HS-5 (cell line): ENCODE results near the gene SEMA3C.

Experiments
- DNase-seq: peaks from one replicate; pipeline ENCODE4 v3.0.0-alpha.2; 2012; ENCODE audit warnings: low read depth

SEMA3C gene

DNA sequence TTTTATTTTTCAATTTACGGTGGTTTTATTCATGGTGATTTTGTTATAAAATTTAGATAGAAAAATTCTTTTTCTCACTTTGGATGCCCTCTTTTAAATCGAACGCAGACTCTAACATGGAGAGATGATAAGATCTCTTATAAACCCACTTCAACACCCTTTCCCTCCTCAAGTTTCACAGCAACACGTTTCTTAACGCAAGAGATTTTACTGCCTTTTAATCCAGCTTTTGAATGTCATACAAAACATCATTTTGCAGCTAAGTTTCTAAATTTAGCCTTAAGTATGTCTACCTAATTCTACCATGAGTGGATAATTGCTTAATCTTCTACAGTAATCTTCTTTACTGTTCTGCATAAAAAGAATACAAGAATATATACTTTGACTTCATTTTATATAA, 70.0 kb downstream of the SEMA3C start:
- DNase-seq: no peak

DNA sequence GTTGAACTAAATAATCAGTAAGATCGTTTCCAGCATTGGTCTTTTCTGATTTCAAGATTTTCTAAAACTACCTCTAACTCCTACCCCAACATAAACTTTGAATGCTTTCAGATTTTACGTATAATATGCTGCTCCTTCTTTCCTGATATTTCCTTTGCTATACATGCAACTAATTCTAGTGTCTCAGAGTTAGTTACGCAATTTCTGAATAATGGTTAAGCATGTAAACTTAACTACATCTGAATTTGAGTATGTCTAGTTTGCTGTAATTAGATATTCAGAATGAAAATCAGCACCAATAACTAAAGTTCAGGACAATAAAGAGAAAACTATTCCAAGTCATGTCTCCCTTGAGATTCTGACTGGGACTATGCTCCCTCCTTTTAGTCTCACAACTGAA, 71.0 kb downstream of the SEMA3C start:
- DNase-seq: no peak

DNA sequence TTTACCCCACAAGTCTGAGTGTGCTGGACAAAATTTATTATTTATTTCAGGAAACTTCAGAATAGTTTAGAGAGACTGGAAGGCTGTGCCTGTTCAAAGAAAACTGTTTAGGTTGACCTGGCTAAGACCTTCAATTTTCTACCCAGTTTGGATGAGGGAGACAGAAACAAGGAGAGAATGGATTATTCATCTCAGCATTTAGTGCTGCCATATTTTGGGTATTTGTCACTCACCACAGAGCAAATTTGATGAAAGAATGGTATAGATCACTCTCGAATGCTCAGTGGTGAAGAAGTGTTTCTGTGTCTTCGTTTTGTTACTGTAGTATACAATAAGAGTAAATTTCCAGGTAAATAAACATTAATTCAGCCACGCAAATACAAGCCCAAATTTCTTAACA, 71.8 kb downstream of the SEMA3C start:
- no peak for DNase-seq

DNA sequence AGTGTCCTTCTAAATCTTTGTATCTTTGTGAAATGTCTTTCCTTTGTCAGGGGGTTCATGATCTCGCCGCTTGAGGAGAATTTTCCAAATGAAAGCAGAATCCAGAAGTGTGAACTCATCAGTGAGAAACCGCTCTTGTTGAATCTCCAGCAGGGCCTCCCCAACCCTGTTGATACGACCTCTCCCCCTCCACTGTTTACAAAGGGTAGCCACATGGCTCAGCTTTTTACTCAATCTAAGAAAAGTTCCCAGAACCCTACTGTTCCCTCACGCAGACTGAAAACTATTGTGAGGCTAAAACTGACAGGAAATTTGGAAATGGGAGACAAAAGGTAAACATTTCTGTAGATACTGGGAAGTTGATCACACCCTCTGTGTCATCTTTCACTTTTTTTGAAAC, 73.9 kb downstream of the SEMA3C start:
- no peak for DNase-seq

DNA sequence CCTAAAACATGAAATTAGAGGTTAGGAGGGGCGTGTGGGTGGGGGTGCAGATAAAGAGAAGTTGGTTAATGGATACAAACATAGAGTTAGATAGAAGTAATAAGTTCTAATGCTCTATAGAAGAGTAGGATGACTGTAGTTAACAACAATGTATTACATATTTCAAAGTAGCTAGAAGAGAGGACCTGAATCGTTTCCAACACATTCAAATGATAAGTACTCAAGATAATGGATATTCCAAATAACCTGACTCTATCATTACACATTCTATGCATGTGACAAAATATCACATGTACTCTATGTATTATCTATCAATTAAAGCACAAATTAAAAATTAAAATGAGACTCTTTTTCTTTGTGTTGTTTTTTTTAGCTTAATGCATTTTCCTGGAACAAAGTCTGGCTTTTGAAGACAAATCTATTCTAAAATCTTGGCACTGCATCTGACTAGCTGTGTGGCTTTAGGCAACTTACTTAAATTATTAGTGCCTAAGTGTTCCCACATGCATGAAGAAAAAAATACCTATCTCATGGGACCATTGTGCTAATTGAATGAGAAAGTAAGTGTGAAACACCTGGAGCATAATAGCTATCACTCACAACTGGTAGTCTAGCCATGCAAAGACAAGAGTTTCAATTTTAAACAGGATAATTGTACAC, 75.7 kb downstream of the SEMA3C start:
- no peak for DNase-seq

DNA sequence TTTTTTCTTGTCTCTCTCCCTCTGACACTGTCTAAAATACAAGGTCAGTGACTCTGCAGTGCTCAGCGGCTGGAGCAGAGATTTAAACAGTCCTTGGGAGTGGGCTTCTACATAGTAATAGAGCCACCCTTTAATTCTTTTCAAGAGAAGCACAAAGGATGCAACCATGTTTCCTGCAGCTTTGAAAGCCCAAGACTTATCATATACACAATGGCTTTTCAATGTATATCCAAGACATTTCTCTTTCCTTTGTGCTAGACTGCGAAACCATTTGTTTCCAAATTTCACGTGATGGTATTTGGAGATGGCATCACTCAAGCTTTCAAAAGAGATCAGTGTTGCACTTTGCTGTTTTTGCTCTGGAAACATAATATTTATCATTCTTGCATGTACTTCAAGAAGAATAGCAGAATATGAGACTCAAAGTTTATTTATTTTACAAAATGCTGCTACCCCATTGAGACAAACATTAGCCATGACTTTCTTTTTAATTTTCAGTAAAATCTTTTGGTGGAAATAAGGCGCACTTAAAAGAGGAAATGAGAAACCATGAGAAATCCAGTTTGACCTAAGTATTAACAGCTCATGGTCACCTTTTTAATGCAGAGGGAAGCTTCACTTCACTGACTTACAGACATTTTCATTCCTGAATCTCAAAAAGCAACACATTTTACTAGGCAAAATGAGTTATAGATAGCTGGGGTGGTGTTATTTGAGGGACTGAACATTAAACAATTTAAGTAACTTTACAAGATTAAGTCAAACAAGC, 76.6 kb downstream of the SEMA3C start:
- DNase-seq: no peak

DNA sequence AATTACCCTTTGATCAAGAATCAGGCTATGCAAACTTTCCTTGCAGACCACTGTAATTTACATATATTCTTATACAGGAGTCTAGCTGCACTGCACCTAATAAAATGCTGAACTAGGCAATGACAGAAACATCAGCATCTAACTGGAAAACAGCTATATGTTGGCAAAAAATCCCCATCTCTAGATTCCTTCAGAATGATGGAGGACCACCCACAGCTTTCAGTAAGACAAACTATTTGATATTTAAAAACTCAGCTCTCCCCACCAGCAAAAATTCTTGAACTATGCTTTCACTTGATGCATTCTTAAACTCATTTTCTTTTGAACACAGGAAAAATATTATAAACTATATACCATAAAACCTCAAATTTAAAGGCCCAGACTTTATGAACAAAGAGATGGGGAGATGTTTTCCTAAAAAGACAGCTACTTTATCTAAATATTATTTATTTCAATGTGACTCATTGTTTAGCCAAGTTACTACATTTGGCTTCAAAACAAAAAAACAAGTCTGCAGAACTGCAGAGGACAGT, 77.4 kb downstream of the SEMA3C start:
- DNase-seq: no peak

DNA sequence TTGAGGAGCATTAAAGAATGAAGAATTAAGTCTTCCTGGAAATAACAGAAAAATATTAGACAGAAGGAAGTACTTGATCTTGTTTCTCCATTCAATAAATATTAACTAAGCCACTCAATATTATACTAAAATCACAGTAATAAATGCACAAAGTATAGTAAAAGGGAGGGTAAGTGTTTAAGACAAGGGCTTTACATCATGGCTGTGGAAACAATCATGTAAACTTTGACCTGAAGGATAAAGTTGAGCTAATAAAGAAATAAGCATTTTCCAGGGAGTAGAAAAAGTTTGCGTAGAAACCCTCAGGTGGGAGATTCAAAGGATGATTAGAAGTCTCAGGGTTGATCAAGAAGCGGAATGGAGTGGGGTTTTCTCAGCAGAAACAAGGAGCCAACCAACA, 78.2 kb downstream of the SEMA3C start:
- DNase-seq: no peak

DNA sequence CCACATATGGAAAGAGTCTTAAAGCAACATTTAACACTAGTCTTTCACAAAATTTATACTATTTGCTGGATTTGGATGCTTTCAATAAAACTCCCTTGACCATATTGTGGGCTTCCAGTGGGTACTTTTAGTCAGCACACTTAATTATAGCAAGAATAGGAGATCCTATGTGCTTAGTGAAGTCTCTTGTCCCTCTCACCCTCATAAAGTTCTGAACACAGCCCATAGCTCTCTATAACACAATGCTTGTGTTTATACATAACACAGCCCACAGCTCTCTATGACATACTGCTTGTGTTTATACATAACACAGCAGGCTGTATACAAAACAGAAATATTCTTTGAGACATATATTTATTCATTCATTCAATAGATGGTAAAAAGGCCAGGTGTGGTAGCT, 79.0 kb downstream of the SEMA3C start:
- DNase-seq: no peak

DNA sequence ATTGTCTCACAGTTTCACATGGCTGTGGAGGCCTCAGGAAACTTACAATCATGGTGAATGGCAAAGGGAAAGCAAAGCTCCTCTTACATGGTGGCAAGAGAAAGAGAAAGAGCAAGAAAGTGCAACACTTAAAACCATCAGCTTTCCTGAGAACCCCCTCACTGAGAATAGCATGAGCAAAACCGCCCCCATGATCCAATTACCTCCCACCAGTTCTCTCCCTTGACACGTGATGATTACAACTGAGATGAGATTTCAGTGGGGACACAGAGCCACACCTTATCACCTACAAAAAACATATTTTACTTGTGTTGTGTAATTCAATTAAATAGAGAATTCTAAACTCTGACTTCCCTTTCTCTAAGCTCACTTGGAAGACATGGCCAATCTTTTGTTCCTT, 80.2 kb downstream of the SEMA3C start:
- no peak for DNase-seq

DNA sequence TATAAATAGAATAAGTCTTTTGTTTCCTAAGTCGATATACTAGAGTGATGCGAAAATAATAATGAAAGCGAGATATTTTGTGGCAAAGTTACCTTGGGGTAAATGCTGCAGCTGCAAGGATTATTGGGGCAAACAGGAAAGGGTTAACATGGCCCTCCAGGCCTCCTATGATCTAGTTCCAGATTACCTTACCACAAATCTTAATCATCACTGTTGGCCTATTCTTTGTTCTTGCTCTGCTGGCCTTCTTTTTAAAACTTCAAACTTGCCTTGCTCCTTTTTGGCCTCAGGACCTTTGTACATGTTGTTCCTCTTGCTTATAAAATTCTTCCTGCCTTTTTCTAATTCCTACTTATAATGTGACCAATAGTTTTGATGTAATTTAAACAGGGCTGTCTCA, 81.5 kb downstream of the SEMA3C start:
- DNase-seq: no peak

DNA sequence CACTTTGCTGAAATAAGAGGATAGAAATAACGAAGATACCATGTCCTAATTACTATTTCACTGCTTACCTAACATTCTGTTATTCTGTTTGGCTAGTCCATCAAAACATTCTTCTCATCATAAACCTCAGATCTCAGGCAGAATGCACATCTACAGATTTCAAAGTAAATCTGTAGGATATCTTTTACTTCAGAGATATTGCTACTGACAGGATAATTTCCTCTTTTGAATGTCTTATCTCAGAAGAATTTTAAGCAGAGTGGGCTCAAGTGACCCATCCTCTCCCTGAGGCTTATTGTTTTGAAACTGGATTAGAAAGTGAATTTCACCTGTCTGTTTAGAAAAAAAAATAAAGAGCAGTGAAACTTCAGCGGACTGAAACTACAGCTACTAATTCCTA, 83.6 kb downstream of the SEMA3C start:
- no peak for DNase-seq

DNA sequence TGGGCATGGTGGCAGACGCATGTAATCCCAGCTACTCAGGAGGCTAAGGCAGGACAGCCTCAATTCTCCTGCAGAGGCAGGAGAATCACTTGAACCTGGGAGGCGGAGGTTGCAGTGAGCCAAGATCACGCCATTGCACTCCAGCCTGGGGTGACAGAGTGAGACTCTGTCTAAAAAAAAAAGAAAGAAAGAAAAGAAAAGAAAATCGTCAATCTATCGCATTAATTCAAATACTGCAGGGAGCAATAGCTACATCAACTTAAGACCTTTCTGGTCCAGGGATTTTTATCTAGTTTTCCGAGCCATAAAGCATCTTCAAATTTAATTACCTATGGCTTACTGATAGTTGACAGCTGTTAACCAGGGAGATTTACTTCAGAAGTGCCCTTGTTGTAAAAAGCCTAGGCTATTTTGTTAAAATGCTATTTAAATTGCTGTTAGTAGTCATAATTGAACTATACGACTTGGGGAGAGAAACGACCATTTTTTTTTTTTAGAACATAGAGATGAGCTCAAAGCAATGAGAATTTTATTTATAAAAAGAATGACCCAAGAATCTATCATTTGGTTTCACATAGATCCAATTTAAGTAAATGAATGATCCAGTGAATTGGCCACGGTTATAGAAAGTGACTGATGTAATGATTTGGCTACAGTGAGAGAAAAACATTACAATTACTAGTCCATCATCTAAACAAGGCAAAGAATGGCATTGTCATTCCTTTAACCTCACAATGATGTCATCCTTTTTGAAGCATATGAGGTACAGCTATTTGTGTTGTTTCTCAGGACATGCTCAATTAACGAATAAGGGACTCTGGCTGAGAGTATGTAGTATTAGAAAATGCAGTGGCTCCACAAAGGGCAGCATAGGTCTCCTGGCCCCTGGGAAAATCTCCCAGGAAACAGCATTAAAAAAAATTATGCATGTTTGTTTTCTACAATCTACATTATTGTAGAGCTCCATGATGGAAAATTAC, 85.3 kb downstream of the SEMA3C start:
- DNase-seq: no peak

DNA sequence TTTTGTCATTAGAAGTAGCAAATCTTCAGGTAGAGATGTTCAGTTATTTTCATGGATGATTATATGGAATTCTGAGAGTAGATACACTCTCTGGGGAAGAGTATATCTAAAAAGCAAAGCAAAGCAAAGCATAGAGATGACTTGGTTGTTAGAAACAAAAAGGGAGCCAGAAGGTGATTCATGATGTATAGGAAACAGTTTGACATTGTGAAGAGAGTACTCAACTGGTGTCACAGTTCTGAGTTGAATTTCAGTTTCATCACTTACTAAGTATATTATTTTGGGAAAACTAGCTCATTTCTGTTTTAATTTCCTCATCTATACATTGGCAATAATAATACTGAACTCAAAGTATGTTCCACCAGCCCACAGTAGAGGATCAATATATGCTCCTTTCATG, 86.8 kb downstream of the SEMA3C start:
- no peak for DNase-seq

DNA sequence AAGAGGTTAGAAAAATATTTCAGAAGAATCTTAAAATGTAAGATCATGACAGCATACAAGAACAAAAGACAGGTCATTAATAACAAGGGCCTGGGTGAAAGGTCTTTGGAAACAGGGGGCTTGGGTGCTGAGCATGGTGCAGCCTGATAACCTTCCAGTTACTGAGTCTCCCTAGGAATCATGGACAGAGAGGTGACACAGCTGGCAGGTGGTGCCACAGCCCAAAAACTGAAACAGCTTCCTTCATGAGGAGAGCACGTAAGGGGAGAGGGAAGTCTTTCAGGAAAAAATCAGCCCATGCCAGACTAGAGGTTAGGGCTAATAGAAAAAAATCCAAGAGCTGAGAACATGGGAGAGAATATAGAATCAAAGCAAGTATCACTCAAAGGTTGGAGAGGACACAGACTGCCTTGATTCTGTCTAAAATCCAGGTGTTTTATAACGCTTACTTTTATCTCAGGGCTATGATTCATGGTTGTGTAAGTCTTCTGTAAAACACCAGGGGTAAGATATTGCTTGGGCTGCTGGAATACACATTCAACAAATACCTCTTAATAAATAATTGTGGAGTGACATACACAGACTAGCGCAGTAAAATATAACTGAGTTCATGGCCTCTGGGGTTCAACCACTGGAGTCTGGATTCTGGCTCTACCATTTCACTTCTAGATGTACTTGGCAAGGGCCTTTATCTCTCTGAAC, 88.1 kb downstream of the SEMA3C start:
- DNase-seq: no peak

DNA sequence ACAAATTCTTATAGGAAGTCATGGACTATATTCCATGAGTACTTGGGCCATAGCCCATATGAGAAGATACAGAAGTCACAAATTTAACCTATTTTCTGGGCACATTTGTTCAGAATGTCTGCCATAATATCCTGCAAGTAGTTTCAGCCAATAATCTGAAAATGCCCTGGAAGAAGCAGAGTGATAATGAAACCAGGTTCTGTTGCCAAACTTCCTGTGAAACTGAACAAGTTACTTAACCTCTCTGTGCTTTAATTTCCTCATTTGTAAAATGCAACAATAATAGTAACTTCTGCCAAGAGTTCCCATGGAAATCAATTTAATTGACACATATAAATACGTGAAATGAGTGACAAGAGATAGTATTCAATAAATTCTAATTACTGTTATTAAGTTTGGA, 88.8 kb downstream of the SEMA3C start:
- DNase-seq: no peak

DNA sequence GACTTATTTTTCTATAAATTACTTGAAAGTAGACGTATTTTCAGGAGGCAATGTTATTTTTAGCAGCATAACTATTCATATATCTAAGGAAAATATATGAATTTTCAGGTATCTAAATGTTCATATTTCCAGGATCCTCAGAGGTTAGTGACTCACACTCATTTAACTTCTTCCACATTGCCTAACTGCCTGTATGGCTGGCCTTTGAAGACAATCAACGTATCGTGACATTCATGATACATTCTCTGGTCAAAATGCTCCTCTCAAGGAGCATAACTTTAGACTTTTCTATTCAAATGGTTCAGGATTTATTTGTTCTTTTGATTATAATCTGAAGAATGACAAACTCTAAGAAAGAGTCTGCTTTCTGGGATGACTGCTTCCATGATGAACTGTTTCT, 89.3 kb downstream of the SEMA3C start:
- DNase-seq: no peak

DNA sequence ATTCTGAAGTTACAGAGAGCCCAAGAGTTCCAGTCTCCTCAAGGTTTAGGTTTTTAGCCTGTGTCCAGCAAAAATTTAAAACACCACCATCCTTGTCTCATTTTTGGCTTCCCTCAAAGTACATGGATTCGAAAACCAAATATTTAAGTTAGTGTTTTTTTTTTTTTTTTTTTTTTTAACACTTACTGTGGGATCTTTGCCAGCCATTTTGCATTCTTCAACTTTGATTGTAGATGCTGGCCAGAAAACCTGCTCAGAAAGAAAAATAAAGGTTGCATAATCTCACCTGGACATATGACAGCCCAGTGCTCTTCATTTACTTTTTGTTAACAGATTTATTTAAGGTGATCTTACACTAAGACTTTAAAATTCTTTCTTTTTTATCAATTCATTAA, 91.6 kb downstream of the SEMA3C start:
- DNase-seq: no peak

DNA sequence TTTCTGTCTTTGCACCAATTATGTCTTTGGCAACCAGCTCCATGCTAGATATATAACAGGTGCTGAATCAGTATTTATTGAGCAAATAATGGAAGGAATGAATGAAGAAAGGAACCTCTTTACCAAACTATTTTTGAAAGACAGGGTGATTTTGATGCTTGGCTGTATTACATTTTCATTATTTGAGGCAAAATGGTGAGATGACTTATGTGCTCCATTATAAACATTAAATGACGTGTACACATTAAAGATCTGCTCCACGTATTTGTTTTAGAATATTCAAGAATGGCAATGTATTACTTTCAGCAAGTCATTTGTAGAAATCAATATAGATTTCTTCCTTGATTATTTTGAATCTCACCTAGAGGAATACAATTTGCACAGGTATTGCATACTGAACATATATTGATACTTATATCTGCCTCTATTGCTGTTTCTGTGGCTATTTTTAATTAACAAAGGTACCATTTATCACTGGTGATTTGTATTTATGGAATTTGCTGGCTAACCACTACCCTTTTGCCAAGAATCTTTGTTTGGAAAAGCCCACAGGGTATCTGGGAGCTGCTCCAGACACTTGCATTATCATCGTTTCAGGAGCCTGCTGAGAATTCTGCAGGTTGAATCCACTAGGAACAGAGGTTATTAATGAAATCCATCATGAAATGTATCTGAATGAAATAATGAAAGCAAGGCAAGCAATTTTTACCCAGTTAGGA, 92.2 kb downstream of the SEMA3C start:
- no peak for DNase-seq

DNA sequence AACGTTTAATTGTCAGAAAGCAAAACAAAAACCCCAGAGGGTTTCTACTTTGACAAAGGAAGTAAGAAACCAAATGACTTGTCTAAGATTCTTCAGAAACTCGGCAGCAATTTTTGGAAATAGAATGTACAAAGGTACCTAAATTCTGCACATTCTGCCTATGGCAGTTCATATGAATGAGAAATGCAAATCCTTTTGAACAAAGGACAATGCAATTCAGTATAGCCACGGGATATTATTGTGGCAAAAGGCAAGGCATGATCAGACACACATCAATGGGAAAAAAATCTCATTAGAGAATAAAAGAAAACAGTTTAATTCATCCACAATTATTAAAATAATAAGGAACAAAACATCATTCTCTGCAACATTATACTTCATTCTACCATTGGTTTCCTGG, 93.4 kb downstream of the SEMA3C start:
- DNase-seq: no peak

DNA sequence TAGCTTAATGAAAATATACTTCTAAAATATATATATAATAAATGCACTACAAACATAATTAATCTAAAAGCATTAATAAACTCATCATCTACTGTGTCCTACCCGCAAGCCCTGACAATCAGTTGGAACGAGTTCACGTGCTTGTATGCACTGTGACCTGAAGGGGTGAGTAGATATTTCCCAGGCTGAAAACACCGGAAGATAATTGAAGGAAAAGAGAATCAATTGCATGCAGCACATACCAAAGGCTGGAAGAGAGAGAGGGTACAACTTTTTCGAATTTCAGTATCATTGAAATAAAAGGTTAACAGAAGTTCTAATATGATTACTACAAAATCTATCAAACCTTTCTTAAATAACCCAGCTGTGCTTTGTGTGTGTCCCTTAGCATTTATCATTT, 94.6 kb downstream of the SEMA3C start:
- no peak for DNase-seq
